ENCODE results near the gene FKBP14. TPM values are rescaled to one million over a fixed set of nuclear protein-coding genes. Genes with fewer than 3 reads are reported as not detected.
A peak's percentile ranks its signal among the peaks of the same experiment; 100 is the strongest.

Gene FKBP14
- total RNA-seq, 2 donors from 2014 or later: 9.6 to 22.7 TPM

DNA sequence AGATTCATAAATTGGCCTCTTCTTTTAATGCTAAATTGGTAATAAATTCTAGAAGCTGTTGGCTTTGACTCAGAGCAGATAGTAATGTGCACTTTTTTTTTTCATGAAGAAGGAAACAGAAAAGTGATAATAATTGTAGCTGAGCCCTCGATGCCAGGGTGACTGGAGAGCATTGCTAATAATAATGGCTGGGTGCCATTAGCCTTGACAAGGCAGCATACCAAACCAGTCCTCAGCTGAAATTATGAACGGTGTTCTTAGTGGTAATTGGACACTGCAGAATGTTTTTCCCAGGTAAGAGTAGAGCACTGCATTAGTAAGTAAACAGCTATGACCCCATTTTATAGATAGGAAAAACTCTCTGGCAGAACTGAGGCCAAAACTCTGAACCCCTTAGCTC, 20.6 kb upstream of the FKBP14 start:
- no peaks in the 10 kb centered on the region for H3K27me3 ChIP-seq
- peak; percentile 67 for ATAC-seq
- WGBS, 2 donors: 25 to 30% methylated on average over 2 of the region's 2 CpGs
- DNase-seq: peak in 3 of 4 donors; percentile 21 to 26 (median 23)
- H3K27ac ChIP-seq: peak overlapping the region in 2 of 4 donors; percentile 50 to 58
- H3K4me3 ChIP-seq: no peak overlapping the region
- H3K4me1 ChIP-seq: peaks cover 20% of the 10 kb centered on the region
- no peaks in the 10 kb centered on the region for H3K9me3 ChIP-seq
- H3K36me3 ChIP-seq (replicated peaks in 1 of 2; ENCODE audit: insufficient read depth in 1 of 2, low read depth in 2 of 2): no peaks in the 10 kb centered on the region
- intact Hi-C loops (cut with DNase I): no loop called here
- TF ChIP-seq, protein P1, sequence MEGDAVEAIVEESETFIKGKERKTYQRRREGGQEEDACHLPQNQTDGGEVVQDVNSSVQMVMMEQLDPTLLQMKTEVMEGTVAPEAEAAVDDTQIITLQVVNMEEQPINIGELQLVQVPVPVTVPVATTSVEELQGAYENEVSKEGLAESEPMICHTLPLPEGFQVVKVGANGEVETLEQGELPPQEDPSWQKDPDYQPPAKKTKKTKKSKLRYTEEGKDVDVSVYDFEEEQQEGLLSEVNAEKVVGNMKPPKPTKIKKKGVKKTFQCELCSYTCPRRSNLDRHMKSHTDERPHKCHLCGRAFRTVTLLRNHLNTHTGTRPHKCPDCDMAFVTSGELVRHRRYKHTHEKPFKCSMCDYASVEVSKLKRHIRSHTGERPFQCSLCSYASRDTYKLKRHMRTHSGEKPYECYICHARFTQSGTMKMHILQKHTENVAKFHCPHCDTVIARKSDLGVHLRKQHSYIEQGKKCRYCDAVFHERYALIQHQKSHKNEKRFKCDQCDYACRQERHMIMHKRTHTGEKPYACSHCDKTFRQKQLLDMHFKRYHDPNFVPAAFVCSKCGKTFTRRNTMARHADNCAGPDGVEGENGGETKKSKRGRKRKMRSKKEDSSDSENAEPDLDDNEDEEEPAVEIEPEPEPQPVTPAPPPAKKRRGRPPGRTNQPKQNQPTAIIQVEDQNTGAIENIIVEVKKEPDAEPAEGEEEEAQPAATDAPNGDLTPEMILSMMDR (IDR thresholded peaks at IDR 0.05): no peak
- TF ChIP-seq POLR2A (IDR thresholded peaks at IDR 0.05): no peak

DNA sequence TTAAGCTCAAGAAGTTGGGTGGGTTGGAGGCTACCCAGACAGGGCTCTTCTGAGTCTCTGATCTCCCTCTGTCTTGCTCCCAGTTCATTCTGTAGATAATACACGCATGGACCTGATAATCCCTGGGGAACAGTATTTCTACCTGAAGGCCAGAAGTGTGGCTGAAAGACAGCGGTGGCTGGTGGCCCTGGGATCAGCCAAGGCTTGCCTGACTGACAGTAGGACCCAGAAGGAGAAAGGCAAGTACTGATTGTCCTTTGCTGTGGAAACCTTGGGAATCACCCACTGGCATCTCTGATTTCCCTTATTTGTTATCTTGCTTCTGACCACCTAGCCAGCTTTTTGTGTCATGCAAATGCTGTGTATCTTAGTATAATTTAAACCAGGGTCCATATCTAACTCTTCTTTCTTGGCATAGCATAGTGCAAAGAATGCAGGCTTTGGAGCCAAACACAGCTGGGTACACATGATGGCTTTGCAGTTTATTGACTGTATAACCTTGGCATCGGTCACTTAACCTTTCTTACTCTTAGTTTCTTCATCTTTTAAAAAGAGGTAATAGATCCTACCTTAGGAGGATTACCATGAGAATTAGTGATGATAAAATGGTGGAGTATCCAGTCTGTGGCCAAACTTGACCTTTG, 19.7 kb upstream of the FKBP14 start:
- TF ChIP-seq, protein P1 (IDR thresholded peaks at IDR 0.05): no peak
- TF ChIP-seq POLR2A (IDR thresholded peaks at IDR 0.05): no peak
- DNase-seq (peak; percentile 32 to 64 (median 52)), ATAC-seq (peak; percentile 88)
- intact Hi-C loops (cut with DNase I): no loop called here
- Histone ChIP-seq H3K4me1 (peaks cover 20% of the 10 kb centered on the region), H3K9me3 (no peaks in the 10 kb centered on the region), H3K36me3 (replicated peaks in 1 of 2; ENCODE audit: insufficient read depth in 1 of 2, low read depth in 2 of 2) (no peaks in the 10 kb centered on the region), H3K4me3 (no peak overlapping the region), H3K27ac (peak overlapping the region in 3 of 4 donors; percentile 15 to 58 (median 50)), H3K27me3 (no peaks in the 10 kb centered on the region)
- 30 to 35% methylated on average over 3 of the region's 3 CpGs for WGBS, 2 donors

GRCh38 chr7:30041526-30042269, 15.2 kb upstream of the FKBP14 start:
- no peaks in the 10 kb centered on the region for H3K36me3 ChIP-seq (replicated peaks in 1 of 2; ENCODE audit: insufficient read depth in 1 of 2, low read depth in 2 of 2)
- H3K4me1 ChIP-seq: peaks cover 11% of the 10 kb centered on the region
- no peak for ATAC-seq
- intact Hi-C loops (cut with DNase I): no loop called here
- no peak overlapping the region for H3K27ac ChIP-seq
- no peaks in the 10 kb centered on the region for H3K9me3 ChIP-seq
- no peak for DNase-seq
- TF ChIP-seq, protein P1 (IDR thresholded peaks at IDR 0.05): no peak
- H3K4me3 ChIP-seq: no peak overlapping the region
- 89 to 90% methylated on average over 4 of the region's 4 CpGs for WGBS, 2 donors
- H3K27me3 ChIP-seq: no peaks in the 10 kb centered on the region

- Histone ChIP-seq H3K4me3 (no peak overlapping the region), H3K27ac (no peak overlapping the region), H3K9me3 (no peaks in the 10 kb centered on the region), H3K36me3 (replicated peaks in 1 of 2; ENCODE audit: insufficient read depth in 1 of 2, low read depth in 2 of 2) (no peaks in the 10 kb centered on the region), H3K27me3 (no peaks in the 10 kb centered on the region), H3K4me1 (peaks cover 3% of the 10 kb centered on the region)
- ATAC-seq (no peak), DNase-seq (no peak)
- intact Hi-C loops (cut with DNase I): no loop called here
- TF ChIP-seq POLR2A (IDR thresholded peaks at IDR 0.05): no peak
- TF ChIP-seq, protein P1 (IDR thresholded peaks at IDR 0.05): no peak
Observed at GRCh38 chr7:30040938-30041337, 14.4 kb upstream of the FKBP14 start.

All from body of pancreas (tissue), 4 donors.